ENCODE results near the gene AQP7. TPM values are rescaled to one million over a fixed set of nuclear protein-coding genes. Genes with fewer than 3 reads are reported as not detected.

AQP7 gene
- polyA plus RNA-seq, 3 donors from 2014 or later: not detected

- Mint-ChIP-seq H3K36me3 (peaks cover 0 to 4% (median 0%) of the 10 kb centered on the region in 3 donors), H3K9me3 (no peaks in the 10 kb centered on the region), H3K4me1 (no peaks in the 10 kb centered on the region), H3K27me3 (ENCODE audit: low read depth in 3 of 3) (peaks cover 0 to 4% (median 0%) of the 10 kb centered on the region in 3 donors), H3K27ac (no peak overlapping the region), H3K4me3 (no peak overlapping the region)
- no peak for DNase-seq
Observed at GRCh38 chr9:33439731-33440130, 37.4 kb upstream of the AQP7 start.

DNA sequence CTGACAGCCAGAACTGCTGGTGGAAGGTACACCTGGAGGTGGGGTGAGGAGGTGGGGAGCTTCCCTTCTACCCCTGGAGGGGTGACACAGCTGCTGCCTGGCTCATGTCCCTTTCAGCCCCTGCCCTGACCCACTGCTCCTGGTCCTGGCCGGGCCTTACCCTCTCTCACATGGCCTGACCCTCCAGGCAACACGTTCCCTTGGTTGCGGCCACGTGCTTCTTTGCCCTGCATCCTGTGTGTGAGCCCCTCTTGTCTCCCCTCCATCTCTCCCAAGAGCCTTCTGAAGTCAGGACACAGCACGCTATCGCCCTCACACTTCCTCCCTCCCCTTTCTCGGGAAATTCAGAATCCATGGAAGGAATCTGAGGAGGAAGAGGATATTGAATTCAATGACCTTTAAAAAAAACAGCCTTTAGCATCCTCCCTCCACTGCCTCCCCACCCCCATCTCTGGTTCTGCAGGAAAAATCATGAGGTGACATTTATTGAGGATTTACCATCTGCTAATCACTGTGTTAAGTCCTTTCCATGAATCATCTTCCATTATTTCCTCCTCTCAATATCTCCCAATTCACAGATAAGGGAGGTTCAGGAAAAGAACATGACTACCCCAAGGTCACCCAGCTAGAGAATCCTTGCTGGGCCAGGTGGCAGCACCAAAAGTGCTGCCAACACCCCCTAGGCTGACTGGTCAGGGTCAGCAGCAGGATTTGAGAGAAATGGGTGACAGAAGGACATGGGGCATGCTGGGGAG, 36.7 kb upstream of the AQP7 start:
- Mint-ChIP-seq H3K27me3 (ENCODE audit: low read depth in 3 of 3) (peaks cover 0 to 4% (median 3%) of the 10 kb centered on the region in 3 donors), H3K4me3 (no peak overlapping the region), H3K36me3 (peaks cover 0 to 4% (median 0%) of the 10 kb centered on the region in 3 donors), H3K9me3 (no peaks in the 10 kb centered on the region), H3K4me1 (no peaks in the 10 kb centered on the region), H3K27ac (no peak overlapping the region)
- DNase-seq: no peak

DNA sequence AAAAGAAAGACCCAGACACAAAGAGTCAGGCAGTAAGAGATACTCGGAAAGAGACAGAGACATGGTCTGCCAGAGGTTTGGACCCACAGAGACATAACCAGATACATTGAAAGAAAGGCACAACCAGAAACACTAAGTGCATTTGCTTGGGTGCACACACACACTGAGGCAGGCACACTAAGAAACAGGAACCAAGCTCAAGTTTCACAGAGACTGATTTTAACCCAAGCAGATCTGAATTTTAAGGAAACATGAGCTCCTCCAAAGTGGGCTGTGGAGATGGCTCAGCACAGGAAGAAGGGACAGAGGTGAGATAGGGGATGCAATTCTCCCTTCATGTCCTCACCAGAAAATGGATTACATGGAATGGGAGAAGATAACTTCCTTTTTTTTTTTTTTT, 35.5 kb upstream of the AQP7 start:
- H3K9me3 Mint-ChIP-seq: no peaks in the 10 kb centered on the region
- H3K4me3 Mint-ChIP-seq: no peak overlapping the region
- no peaks in the 10 kb centered on the region for H3K4me1 Mint-ChIP-seq
- H3K27ac Mint-ChIP-seq: peak overlapping the region in 1 of 6 donors; percentile 6
- DNase-seq: no peak
- H3K36me3 Mint-ChIP-seq: peaks cover 0 to 4% (median 0%) of the 10 kb centered on the region in 3 donors
- peaks cover 0 to 4% (median 4%) of the 10 kb centered on the region in 3 donors for H3K27me3 Mint-ChIP-seq (ENCODE audit: low read depth in 3 of 3)

GRCh38 chr9:33437205-33437604, 34.8 kb upstream of the AQP7 start:
- DNase-seq: no peak
- Mint-ChIP-seq H3K27ac (no peak overlapping the region), H3K4me3 (no peak overlapping the region), H3K9me3 (no peaks in the 10 kb centered on the region), H3K4me1 (no peaks in the 10 kb centered on the region), H3K36me3 (peaks cover 0 to 4% (median 0%) of the 10 kb centered on the region in 3 donors), H3K27me3 (ENCODE audit: low read depth in 3 of 3) (peaks cover 0 to 4% (median 4%) of the 10 kb centered on the region in 3 donors)

- no peaks in the 10 kb centered on the region for H3K9me3 Mint-ChIP-seq
- H3K4me1 Mint-ChIP-seq: no peaks in the 10 kb centered on the region
- peaks cover 0 to 4% (median 4%) of the 10 kb centered on the region in 3 donors for H3K27me3 Mint-ChIP-seq (ENCODE audit: low read depth in 3 of 3)
- no peak for DNase-seq
- H3K27ac Mint-ChIP-seq: no peak overlapping the region
- peaks cover 0 to 4% (median 0%) of the 10 kb centered on the region in 3 donors for H3K36me3 Mint-ChIP-seq
- H3K4me3 Mint-ChIP-seq: no peak overlapping the region
Observed at GRCh38 chr9:33436445-33436844, 34.1 kb upstream of the AQP7 start.

GRCh38 chr9:33435821-33436277, 33.5 kb upstream of the AQP7 start:
- no peak for DNase-seq
- peaks cover 0 to 4% (median 4%) of the 10 kb centered on the region in 3 donors for H3K27me3 Mint-ChIP-seq (ENCODE audit: low read depth in 3 of 3)
- H3K4me3 Mint-ChIP-seq: no peak overlapping the region
- H3K9me3 Mint-ChIP-seq: no peaks in the 10 kb centered on the region
- peak overlapping the region in 1 of 6 donors; percentile 3 for H3K27ac Mint-ChIP-seq
- H3K4me1 Mint-ChIP-seq: no peaks in the 10 kb centered on the region
- peaks cover 0 to 4% (median 0%) of the 10 kb centered on the region in 3 donors for H3K36me3 Mint-ChIP-seq

GRCh38 chr9:33434317-33435105, 32.1 kb upstream of the AQP7 start:
- Mint-ChIP-seq H3K27me3 (ENCODE audit: low read depth in 3 of 3) (peaks cover 0 to 4% (median 2%) of the 10 kb centered on the region in 3 donors), H3K27ac (no peak overlapping the region), H3K9me3 (no peaks in the 10 kb centered on the region), H3K36me3 (no peaks in the 10 kb centered on the region), H3K4me3 (no peak overlapping the region), H3K4me1 (no peaks in the 10 kb centered on the region)
- DNase-seq: no peak

DNA sequence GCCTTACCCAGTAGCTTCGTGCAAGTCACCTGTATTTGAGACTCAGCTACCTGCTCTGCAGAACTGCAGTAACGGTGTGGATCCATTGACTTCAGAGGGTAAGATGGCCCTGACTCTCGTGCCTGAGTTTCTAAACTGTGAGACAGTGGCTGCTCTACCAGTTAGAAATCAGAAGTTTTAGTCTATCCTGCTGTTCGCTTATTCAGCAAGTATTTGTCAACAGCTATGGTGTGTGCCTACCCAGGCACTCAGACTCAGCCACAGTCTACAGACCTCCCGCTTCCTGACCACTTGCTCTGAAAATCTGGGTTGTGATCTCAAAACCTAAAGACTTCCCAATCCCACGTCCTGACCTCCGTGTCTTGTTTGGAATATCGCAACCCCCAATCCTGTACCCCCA, 31.5 kb upstream of the AQP7 start:
- Mint-ChIP-seq H3K27me3 (ENCODE audit: low read depth in 3 of 3) (peaks cover 0 to 4% (median 2%) of the 10 kb centered on the region in 3 donors), H3K27ac (no peak overlapping the region), H3K4me1 (no peaks in the 10 kb centered on the region), H3K4me3 (no peak overlapping the region), H3K36me3 (no peaks in the 10 kb centered on the region), H3K9me3 (no peaks in the 10 kb centered on the region)
- no peak for DNase-seq

- H3K4me3 Mint-ChIP-seq: no peak overlapping the region
- peaks cover 2 to 9% of the 10 kb centered on the region in 2 donors for H3K4me1 Mint-ChIP-seq
- peaks cover 0 to 5% (median 4%) of the 10 kb centered on the region in 3 donors for H3K27me3 Mint-ChIP-seq (ENCODE audit: low read depth in 3 of 3)
- no peak overlapping the region for H3K27ac Mint-ChIP-seq
- H3K9me3 Mint-ChIP-seq: no peaks in the 10 kb centered on the region
- no peak for DNase-seq
- H3K36me3 Mint-ChIP-seq: no peaks in the 10 kb centered on the region
Observed at GRCh38 chr9:33431420-33431819, 29.1 kb upstream of the AQP7 start.

DNA sequence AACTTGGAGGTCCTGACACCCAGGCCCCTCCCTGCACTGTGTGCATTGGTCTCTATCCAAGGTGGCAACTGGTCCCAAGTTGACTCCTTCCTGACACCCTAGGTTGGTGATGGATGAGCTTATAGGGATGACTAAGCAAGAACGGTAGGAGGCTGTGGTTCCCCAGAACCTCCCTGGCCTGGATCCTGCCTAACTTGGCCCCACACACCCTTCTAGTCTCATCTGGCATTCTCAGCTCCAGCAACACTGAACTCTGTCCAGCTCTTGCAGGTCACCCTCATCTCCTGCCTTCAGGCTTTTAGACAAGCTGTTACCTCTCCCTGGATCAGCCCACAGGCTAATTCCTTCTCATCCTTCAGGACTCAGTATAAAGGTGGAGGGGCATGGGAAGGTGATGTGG, 28.6 kb upstream of the AQP7 start:
- DNase-seq: no peak
- Mint-ChIP-seq H3K27ac (peak overlapping the region in 1 of 6 donors; percentile 64), H3K9me3 (no peaks in the 10 kb centered on the region), H3K4me1 (peaks cover 2 to 9% of the 10 kb centered on the region in 2 donors), H3K36me3 (no peaks in the 10 kb centered on the region), H3K27me3 (ENCODE audit: low read depth in 3 of 3) (peaks cover 0 to 5% (median 4%) of the 10 kb centered on the region in 3 donors), H3K4me3 (no peak overlapping the region)

DNA sequence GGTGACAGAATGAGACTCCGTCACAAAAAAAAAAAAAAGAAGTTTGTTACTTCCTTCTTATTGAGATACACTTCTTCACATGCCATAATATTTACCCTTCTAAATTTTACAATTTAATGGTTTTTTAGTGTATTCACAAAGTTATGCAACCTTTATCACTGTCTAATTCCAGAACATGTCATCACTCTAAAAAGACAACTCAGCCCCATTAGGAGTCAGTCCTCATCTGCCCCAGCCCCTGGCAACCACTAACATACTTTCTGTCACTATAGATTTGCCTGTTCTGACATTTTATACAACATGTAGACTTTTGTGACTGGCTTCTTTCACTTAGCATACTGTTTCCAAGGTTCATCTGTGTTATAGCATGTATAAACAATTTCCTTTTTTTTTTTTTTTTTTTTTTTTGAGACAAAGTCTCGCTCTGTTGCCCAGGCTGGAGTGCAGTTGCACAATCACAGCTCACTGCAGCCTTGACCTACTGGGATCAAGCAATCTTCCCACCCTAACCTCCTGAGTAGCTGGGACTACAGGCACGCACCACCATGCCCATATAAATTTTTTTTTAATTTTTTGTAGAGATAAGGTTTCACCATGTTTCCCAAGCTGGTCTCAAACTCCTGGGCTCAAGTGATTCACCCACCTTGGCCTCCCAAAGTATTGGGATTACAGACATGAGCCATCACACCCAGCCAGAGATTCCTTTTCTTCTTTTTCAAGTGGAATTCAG, 27.1 kb upstream of the AQP7 start:
- H3K36me3 Mint-ChIP-seq: no peaks in the 10 kb centered on the region
- no peaks in the 10 kb centered on the region for H3K9me3 Mint-ChIP-seq
- no peak overlapping the region for H3K27ac Mint-ChIP-seq
- no peak for DNase-seq
- peaks cover 2 to 9% of the 10 kb centered on the region in 2 donors for H3K4me1 Mint-ChIP-seq
- no peak overlapping the region for H3K4me3 Mint-ChIP-seq
- peaks cover 3 to 4% (median 4%) of the 10 kb centered on the region in 3 donors for H3K27me3 Mint-ChIP-seq (ENCODE audit: low read depth in 3 of 3)

DNA sequence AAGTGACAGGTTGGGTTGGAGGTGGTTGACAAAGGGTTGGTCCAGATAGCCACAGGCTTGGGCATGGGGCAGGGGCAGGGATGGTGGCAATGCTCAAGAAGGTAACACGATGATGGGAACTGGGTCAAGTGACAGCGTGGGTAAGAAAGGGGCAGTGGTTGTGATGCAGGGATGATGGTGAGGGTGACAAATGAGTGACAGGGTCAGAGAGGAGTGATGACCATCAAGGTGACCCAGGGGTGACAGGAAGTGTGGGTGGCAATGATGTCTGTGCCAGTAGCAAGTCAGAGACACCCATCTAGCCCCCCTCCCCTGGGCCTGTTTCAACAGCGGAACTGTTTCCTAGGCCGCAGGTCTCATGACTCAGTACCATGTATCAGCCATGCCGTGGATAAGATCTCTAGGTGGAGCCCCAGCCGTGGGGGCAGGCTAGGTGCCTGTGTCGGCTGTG, 24.5 kb upstream of the AQP7 start:
- peaks cover 0 to 4% (median 3%) of the 10 kb centered on the region in 3 donors for H3K27me3 Mint-ChIP-seq (ENCODE audit: low read depth in 3 of 3)
- no peaks in the 10 kb centered on the region for H3K36me3 Mint-ChIP-seq
- H3K4me3 Mint-ChIP-seq: peak overlapping the region in 1 of 5 donors; percentile 15

GRCh38 chr9:33425128-33425533, 22.8 kb upstream of the AQP7 start:
- H3K9me3 Mint-ChIP-seq: no peaks in the 10 kb centered on the region
- H3K27ac Mint-ChIP-seq: no peak overlapping the region
- H3K4me3 Mint-ChIP-seq: no peak overlapping the region
- H3K4me1 Mint-ChIP-seq: peaks cover 2 to 9% of the 10 kb centered on the region in 2 donors
- DNase-seq: no peak
- no peaks in the 10 kb centered on the region for H3K36me3 Mint-ChIP-seq
- H3K27me3 Mint-ChIP-seq (ENCODE audit: low read depth in 3 of 3): peaks cover 0 to 6% (median 3%) of the 10 kb centered on the region in 3 donors

More for the DNA sequence above, 24.5 kb upstream of the AQP7 start:
- H3K9me3 Mint-ChIP-seq: no peaks in the 10 kb centered on the region
- H3K27ac Mint-ChIP-seq: peak overlapping the region in 5 of 6 donors; percentile 26 to 78 (median 69)
- peak; percentile 23 to 52 (median 44) for DNase-seq
- H3K4me1 Mint-ChIP-seq: peaks cover 2 to 9% of the 10 kb centered on the region in 2 donors

Data from immature natural killer cell (primary cell).